Sciatic nerve (tissue), 2 donors: ENCODE measurements around the gene THPO. TPM values are rescaled to one million over a fixed set of nuclear protein-coding genes. Genes with fewer than 3 reads are reported as not detected.

Experiments
- ATAC-seq: fragments of 200-7000 bp; cut with Tn5 transposase; one replicate; pipeline ENCODE4 v1.9.1; 2020; ENCODE audit warnings: mild to moderate bottlenecking, moderate library complexity
- DNase-seq: peaks from one replicate; pipeline ENCODE4 v3.0.0-alpha.2; 2020; ENCODE audit warnings: low spot score
- intact Hi-C: fragments of 100-400 bp; cut with DNase I; formaldehyde crosslinking; loops from one replicate; pipeline ENCODE4 v1.14.2; 2022
- total RNA-seq: library from RNA; stranded (reverse); fragmentation: NEBNext Ultra II Directional; extraction: Animal tissue kit (Norgen Biotek cat#: 25700); gene quantifications from one replicate; pipeline ENCODE4 v1.2.1, GENCODE V29; 2021
- donor health status: DM: no; HTN: no; CAD: no.
- donor health status: DM: no; HTN: no; CAD: no.

Gene THPO
- total RNA-seq, 1 donor from 2014 or later = 1.2 TPM

DNA sequence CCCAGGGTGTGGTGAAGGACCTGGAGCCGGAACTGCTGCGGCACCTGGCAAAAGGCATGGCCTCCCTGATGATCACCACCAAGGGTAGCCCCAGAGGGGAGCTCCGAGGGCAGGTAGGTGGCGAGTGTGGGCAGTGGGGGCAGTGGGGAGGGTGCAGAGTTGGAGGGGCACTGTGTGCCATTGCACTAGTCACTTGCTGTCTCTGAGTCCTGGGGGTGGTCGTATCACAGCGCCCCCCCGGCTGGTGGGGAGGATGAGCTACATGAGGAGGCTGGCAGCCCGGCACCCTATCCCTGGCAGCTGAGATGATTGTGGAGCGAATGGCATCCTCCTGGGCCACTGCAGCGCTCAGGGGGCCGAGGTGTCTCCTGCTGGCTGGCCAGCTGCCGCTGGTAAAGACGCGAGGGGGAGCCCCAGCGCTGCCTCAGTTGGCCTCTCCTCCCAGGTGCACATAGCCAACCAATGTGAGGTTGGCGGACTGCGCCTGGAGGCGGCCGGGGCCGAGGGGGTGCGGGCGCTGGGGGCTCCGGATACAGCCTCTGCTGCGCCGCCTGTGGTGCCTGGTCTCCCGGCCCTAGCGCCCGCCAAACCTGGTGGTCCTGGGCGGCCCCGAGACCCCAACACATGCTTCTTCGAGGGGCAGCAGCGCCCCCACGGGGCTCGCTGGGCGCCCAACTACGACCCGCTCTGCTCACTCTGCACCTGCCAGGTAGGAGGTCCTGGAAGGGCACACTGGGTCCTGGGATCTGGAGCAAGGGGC, 8.2 kb upstream of the THPO start:
- ATAC-seq (no peak), DNase-seq (no peak)
- intact Hi-C loops = no loop called here

DNA sequence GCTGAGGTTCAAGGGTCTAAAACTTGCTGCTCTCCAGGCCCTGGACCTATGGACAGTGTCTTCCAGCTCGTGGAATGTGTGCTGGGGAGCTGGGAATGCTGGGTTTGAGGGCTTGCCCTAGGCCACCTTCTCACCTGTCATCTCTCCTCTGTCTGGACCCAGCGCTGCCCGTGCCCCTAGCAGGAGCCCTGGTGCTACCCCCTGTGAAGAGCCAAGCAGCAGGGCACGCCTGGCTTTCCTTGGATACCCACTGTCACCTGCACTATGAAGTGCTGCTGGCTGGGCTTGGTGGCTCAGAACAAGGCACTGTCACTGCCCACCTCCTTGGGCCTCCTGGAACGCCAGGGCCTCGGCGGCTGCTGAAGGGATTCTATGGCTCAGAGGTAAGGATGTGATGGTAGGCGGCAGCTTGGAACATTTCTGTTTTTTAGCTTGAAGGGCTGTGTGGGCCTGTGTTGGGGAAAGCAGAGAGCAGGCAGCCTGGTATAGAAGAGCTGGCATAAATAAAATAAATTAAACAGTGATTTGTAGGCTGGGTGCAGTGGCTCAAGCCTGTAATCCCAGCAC, 6.9 kb upstream of the THPO start:
- ATAC-seq = no peak
- intact Hi-C loops = no loop called here
- DNase-seq = no peak

DNA sequence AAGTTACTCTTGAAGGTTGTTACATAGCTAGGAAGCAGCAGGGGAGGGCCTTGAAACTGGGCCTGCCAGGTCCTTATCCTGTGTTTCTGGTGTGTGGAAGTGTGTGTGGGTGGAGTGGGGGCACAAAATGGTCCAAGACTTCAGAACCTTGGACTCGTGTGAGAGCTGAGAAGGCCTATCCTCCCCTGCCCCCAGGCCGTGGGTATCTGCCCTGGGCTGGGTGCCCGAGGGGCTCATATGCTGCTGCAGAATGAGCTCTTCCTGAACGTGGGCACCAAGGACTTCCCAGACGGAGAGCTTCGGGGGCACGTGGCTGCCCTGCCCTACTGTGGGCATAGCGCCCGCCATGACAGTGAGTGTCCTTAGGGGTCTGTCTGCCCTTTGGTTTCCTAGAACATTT, 6.3 kb upstream of the THPO start:
- DNase-seq (no peak), ATAC-seq (no peak)
- intact Hi-C loops = no loop called here

DNA sequence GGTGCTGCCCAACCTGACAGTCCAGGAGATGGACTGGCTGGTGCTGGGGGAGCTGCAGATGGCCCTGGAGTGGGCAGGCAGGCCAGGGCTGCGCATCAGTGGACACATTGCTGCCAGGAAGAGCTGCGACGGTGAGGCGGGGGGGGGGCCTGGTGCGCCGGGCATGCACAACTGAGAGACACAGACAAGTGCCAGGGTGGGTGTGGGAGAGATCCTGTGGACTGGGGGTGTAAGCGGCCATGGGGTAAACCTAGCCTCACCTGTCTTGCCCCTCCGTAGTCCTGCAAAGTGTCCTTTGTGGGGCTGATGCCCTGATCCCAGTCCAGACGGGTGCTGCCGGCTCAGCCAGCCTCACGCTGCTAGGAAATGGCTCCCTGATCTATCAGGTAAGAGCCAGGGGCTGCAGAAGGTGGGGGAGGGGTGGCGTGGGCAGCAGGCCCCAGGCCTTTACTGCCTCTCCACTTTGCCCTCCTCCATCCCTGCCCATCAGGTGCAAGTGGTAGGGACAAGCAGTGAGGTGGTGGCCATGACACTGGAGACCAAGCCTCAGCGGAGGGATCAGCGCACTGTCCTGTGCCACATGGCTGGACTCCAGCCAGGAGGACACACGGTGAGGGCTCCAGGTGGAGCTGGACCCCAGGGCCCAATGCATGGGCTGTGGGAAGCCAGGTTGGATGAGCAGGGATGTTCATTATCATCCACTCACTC, 5.2 kb upstream of the THPO start:
- intact Hi-C loops = no loop called here

DNA sequence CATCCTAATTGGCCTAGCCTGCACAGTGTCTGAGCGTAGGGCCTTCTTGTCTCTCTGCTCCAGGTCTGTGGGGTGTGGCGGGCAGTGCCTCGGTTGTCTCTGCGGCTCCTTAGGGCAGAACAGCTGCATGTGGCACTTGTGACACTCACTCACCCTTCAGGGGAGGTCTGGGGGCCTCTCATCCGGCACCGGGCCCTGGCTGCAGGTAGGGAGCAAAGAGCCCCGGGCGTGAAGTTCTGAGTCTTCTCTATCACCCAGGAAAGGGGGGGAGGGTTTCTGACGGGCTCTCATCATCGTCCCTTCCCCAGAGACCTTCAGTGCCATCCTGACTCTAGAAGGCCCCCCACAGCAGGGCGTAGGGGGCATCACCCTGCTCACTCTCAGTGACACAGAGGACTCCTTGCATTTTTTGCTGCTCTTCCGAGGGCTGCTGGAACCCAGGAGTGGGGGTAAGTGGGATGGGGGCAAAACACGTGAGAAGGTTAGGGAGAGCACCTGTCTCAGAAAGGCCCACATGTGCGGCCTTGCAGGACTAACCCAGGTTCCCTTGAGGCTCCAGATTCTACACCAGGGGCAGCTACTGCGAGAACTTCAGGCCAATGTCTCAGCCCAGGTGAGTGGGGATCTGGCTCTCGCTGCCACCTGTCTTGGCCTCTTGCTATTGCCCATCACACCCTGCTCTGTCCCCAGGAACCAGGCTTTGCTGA, 4.5 kb upstream of the THPO start:
- intact Hi-C loops = no loop called here
- DNase-seq (no peak), ATAC-seq (no peak)

More for the DNA sequence above, 5.2 kb upstream of the THPO start:
- DNase-seq = no peak
- ATAC-seq = no peak

DNA sequence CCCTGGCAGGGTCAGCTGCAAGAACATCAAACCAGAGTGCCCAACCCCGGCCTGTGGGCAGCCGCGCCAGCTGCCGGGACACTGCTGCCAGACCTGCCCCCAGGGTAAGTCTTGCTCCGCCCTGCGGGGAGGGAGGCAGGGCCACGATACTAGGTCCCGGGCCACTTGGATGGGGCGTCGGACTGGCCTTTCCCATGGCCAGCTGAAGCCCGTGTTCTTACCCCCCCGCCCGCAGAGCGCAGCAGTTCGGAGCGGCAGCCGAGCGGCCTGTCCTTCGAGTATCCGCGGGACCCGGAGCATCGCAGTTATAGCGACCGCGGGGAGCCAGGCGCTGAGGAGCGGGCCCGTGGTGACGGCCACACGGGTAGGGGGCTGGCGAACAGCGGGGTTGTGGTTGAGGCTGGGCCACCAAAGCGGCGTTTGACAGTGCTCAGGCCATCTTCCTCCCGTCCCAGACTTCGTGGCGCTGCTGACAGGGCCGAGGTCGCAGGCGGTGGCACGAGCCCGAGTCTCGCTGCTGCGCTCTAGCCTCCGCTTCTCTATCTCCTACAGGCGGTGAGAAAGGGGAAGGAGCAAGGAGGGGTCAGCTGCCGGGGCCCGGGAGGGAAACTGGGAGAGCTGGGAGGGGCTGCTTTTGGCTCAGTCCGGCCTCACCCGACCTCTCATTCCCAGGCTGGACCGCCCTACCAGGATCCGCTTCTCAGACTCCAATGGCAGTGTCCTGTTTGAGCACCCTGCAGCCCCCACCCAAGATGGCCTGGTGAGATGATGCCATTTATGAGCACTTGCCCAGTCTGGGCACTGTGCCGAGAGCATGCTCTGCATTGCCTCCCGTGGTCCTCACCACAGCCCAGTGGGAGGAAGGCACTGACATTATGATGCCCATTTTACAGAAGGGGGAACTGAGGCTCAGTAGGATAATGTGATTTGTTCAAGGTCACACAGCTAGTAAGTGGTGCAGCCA, 3.5 kb upstream of the THPO start:
- peak; percentile 59 for ATAC-seq
- no peak for DNase-seq
- intact Hi-C loops = no loop called here

DNA sequence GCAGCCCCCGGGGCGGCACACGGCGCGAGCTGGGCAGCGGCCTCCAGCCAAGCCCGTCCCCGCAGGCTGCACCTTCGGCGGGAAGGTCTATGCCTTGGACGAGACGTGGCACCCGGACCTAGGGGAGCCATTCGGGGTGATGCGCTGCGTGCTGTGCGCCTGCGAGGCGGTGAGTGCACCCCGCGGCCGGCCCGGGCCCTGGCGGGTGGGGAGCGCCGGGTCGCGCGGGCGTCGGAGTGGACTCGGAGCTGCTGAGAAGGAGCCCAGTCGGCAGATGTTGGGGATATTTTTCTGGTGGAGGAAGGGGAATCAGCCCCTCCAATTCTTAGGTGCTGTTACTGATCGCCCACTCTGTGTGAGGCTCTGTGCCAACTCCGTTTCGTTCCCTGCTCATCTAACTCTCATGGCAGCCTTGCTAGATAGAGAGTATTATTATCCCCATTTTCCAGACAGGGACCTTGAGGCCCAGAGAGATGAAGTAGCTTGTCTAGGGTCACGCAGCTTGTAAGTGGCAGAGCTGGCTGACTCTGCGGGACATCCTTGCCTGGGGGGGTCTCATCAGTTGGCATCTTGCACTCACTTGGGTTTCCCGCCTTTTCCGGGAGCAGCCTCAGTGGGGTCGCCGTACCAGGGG, 2.7 kb upstream of the THPO start:
- no peak for ATAC-seq
- DNase-seq = no peak
- intact Hi-C loops = no loop called here

DNA sequence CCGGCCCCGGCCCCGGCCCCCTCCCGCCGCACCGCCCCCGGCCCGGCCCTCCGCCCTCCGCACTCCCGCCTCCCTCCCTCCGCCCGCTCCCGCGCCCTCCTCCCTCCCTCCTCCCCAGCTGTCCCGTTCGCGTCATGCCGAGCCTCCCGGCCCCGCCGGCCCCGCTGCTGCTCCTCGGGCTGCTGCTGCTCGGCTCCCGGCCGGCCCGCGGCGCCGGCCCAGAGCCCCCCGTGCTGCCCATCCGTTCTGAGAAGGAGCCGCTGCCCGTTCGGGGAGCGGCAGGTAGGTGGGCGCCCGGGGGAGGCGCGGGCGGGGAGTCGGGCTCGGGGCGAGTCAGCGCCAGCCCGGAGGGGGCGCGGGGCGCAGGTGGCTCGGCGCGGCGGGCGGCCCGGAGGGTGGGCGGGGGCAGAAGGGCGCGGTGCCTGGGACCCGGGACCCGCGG, 2.2 kb upstream of the THPO start:
- DNase-seq = peak; percentile 88
- intact Hi-C loops = no loop called here
- ATAC-seq = peak; percentile 57

DNA sequence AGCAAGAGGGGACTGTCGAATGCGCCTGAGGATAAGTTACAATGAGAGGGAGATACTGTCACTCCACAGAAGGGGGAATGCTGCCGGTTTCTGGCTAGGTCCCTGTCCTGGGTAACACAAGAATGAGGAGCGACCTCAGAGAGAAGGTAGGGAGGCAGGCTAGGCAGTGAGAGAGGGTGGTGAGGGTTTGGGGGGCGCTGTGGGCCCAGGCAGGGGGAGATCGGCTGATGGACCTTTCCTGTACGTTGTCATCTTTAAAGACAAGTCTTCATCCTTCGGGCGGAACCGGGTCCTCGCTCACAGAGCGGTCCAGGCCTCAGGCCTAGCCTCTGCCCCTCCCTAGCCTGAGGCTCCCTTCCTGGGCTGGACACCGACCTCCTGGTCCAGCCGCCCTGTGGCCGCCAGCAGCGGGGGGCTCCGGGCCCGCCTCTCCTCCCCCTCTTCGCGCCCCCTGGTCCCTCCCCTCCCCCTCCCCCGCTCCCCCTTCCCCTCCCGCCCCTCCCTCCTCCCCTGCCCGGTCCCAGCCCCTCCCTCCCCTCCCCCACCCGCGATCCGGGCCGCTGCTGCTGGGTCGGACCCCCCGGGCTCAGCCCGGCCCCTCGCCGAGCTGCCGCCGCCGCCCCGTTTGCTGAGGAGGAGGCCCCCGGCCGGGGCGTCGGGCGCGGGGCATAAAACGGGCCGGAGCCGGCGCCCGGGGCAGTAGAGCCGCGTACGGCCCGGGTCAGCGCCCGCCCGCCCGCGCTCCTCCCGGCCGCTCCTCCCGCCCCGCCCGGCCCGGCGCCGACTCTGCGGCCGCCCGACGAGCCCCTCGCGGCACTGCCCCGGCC, 1.6 kb upstream of the THPO start, which contains the start of gene CHRD:
Gene CHRD, plus strand, starts transcription at position 697 of the 827 bp plus-strand sequence. CDS start 265 bp downstream, outside the sequence.
- DNase-seq (peak; percentile 76), ATAC-seq (peak; percentile 83)
- intact Hi-C loops = loop anchor here (5.0 to 10.0 kb wide), 3 partner anchors 135 to 398 kb away; no protein-coding TSS in a partner anchor

DNA sequence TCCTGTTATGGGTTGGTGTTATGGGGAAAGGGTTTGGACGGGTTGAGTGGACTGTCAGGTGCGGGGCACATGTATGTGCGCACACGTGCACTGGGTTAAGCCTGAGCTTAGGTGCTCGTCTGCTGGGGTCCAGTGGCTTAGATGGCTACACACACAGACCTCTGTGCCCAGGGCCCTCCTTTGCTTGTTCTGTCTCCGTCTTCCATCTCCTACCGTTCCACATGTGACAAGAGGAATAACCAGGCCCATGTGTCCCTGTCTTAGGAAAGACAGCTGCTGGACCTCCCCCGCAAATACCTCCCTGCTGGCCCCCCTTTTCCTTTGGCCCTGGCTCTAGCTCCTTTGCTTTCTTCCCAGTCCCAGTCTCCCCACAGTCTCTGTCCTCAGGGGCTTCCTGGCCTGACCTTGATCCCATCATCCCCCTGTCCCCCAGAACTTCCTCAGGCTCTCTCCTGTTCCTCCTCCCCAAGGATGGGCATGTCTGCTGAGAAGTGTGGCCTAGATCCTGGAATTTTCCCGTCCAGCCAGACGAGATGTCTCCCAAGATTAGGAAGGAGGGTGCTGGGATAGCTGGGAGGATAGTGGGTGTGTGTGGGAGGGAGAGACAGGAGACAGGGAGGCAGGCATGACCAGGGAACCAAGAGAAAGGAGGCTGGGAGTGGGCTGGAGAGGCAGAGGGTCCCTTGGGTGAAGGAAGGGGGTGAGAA, 797 bp upstream of the THPO start:
- ATAC-seq (peak; percentile 18), DNase-seq (no peak)
- intact Hi-C loops = loop anchor here (5.0 to 10.0 kb wide), 3 partner anchors 136 to 398 kb away; no protein-coding TSS in a partner anchor

DNA sequence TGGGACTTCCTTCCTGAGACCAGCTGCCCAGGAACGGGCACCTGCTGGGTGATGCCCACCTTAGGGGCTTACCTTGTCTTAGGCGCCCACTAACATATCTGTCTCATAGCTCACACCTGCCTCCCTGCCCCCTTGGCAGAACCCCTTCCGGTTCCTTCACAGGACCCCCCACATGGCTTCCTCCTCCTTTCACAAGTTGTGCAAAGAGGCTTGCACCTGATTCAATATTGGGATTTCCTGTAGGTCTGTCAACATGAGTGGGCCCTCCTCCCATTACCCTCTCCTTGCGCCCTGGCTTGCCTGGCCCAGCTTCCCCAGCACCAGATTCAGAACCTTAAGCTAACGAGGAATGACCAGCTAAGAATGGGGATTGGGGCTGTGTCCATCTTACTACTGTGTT, 633 bp downstream of the THPO start:
- ATAC-seq (no peak), DNase-seq (no peak)
- intact Hi-C loops = loop anchor here (5.0 to 10.0 kb wide), 3 partner anchors 137 to 400 kb away; no protein-coding TSS in a partner anchor

DNA sequence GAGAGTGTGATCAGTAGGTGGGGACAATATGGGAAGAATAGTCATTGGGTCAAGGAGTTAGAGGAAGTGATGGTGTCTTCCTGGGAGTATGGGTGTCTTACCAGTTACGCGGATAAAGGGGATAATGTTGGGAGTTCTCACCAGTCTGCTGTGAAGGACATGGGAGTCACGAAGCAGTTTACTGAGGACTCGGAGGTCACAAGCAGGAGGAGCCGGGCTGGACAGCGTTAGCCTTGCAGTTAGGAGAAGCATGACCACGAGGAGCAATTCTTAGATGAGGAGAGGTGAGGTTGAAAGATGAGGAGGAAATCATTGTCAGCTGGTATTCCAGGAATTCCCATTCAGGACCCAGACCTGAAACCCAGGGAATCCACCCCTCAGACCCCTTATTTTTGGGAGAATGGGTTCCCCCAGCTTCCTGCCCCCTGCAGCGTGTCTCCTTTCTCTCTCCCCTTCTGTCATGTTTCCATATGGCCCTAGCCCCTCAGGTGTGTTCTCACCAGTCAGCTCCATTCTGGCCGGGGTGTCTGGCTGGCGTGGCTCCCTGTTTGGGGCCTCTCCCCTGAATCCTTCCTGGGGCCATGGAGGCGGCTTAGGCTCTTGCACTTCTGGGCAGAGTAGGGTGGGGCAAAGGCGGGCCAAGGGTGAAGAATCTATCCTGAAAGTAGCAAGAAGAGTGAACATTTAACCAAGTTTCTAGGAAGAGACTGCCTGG, 2.1 kb downstream of the THPO start:
- intact Hi-C loops = loop anchor here (5.0 to 10.0 kb wide), 3 partner anchors 139 to 401 kb away; no protein-coding TSS in a partner anchor
- no peak for ATAC-seq
- DNase-seq = no peak

DNA sequence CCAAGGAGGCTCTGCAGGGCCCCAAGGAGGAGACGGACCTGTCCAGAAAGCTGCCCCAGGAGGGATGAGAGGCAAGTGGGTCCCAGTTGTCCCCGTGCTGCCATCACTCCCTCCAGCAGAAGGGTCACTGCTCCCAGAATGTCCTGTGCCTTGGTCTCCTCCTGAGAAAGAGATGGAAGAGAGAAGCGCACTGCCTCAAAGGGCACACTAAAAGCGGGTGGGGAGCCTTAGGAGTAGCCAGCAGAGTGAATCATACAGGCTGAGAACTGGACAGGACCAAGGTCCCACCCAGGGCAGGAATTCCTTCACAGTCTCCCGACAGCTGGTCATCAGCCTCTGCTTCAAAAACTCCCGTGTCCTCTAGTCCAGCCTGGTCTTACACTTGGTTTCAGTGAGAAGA, 4.6 kb downstream of the THPO start:
- DNase-seq (no peak), ATAC-seq (peak; percentile 47)
- intact Hi-C loops = loop anchor here (10.0 kb wide), 2 partner anchors 141 to 171 kb away; no protein-coding TSS in a partner anchor

DNA sequence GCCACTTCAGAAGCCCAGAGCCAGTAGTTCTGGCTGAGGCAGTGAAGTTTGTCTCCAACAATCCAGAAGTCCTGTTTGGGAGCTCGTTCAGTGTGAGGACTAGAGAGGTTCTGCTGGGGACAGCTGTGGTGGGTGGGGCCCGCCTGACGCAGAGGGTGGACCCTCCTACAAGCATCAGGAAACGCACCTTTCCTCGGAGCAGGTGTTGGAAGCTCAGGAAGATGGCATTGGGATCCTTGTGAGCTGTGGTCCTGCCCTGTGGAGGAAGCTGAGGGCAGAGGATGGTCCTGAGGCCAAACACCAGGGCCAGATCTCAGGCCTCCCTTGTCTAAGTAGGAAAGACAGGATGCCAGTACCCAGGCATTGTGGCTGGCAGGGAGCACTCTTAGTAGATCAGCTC, 5.1 kb downstream of the THPO start:
- DNase-seq = no peak
- intact Hi-C loops = loop anchor here (10.0 kb wide), 2 partner anchors 142 to 172 kb away; no protein-coding TSS in a partner anchor
- no peak for ATAC-seq

DNA sequence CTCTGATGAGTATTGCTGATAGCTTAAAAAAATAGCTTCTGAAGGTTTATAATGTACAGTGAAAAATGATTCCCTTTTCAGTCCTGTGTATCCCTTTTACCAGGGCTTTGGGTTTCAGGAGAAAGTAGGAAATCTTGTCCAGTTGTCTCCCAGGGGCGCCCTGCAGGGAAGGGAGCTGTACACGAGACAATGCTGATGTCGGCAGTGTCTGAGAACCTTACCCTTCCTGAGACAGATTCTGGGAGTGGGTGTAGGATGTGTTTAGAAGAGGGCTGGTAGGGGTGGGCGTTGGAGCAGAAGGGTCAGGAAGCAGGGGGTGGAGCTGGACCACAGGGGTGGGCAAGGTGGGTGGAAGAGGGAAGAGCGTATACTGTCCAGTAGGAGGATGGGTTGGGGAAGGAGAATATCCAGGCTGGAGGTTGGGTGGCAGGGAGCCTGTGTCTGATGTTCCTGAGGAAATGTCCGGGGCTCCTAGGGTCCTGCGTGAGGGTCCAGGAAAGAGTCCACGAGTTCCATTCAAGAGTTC, 5.6 kb downstream of the THPO start:
- ATAC-seq (no peak), DNase-seq (no peak)
- intact Hi-C loops = loop anchor here (10.0 kb wide), 2 partner anchors 142 to 172 kb away; no protein-coding TSS in a partner anchor
